Subcutaneous abdominal adipose tissue (tissue), 5 donors: ENCODE data around the gene GPR15LG.

ENCODE experiments used
- H3K27ac ChIP-seq: one replicate; pipeline ENCODE4 v1.7.0; 2013; ENCODE audit warnings: low read depth, mild to moderate bottlenecking, inconsistent platforms, low read length, moderate library complexity
- H3K27me3 ChIP-seq, 5 donors: one replicate each; pipeline ENCODE4 v1.7.0; 2013; ENCODE audit warnings: low read length in 5 of 5, inconsistent platforms in 1 of 5; ENCODE audit not compliant: control insufficient read depth in 5 of 5, insufficient read depth in 4 of 5
- H3K36me3 ChIP-seq, 5 donors: one replicate each; pipeline ENCODE4 v1.7.0; 2013; ENCODE audit warnings: low read length in 5 of 5; ENCODE audit not compliant: control insufficient read depth in 5 of 5, insufficient read depth in 5 of 5
- H3K4me1 ChIP-seq, 5 donors: one replicate each; pipeline ENCODE4 v1.7.0; 2013; ENCODE audit warnings: low read length in 5 of 5, mild to moderate bottlenecking in 3 of 5, moderate library complexity in 1 of 5; ENCODE audit not compliant: control insufficient read depth in 5 of 5, insufficient read depth in 5 of 5
- H3K4me3 ChIP-seq, 5 donors: one replicate each; pipeline ENCODE4 v1.7.0; 2013; ENCODE audit warnings: low read length in 5 of 5, low read depth in 1 of 5
- H3K9ac ChIP-seq, 5 donors: one replicate each; pipeline ENCODE4 v1.7.0; 2013; ENCODE audit warnings: low read length in 5 of 5, mild to moderate bottlenecking in 4 of 5, moderate library complexity in 3 of 5
- H3K9me3 ChIP-seq, 5 donors: one replicate each; pipeline ENCODE4 v1.7.0; 2013; ENCODE audit warnings: low read length in 5 of 5; ENCODE audit not compliant: control insufficient read depth in 5 of 5
- donor health status: healthy.
- donor health status: healthy.
- donor health status: healthy.
- donor health status: healthy.
- donor health status: healthy.

Gene GPR15LG

DNA sequence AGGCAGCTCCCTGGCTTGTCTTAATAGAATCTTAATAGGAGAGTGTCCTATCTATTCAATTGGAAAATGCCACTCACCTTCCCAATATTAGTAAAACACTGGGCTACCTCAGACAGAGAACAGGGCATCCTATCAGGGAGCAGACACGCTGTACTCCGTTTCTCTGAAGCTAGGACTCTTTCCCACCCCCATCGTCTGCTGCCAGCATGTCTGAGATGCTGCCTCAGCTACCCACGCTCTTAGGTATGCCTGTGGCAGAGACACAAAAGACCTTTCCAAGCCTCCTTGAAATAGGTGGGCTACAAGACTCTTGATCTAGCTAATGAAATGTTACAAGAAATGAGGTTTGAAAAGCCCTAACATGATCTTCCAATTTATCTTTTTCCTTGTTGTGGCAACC is 54.2 kb downstream of the GPR15LG start:
- peaks cover 0 to 7% (median 1%) of the 10 kb centered on the region in 5 donors for H3K27me3 ChIP-seq
- H3K9me3 ChIP-seq, result peaks cover 0 to 10% (median 0%) of the 10 kb centered on the region in 5 donors
- no peak overlapping the region for H3K4me3 ChIP-seq
- H3K4me1 ChIP-seq, result peaks cover 0 to 13% (median 6%) of the 10 kb centered on the region in 5 donors
- no peak overlapping the region for H3K27ac ChIP-seq
- no peak overlapping the region for H3K9ac ChIP-seq
- no peaks in the 10 kb centered on the region for H3K36me3 ChIP-seq

GRCh38 chr10:84230359-84230758 is 56.8 kb downstream of the GPR15LG start:
- no peak overlapping the region for H3K4me3 ChIP-seq
- peaks cover 0 to 4% (median 0%) of the 10 kb centered on the region in 5 donors for H3K27me3 ChIP-seq
- H3K4me1 ChIP-seq, result peaks cover 0 to 17% (median 6%) of the 10 kb centered on the region in 5 donors
- H3K27ac ChIP-seq, result no peak overlapping the region
- H3K9me3 ChIP-seq, result peaks cover 0 to 10% (median 0%) of the 10 kb centered on the region in 5 donors
- no peak overlapping the region for H3K9ac ChIP-seq
- H3K36me3 ChIP-seq, result no peaks in the 10 kb centered on the region

DNA sequence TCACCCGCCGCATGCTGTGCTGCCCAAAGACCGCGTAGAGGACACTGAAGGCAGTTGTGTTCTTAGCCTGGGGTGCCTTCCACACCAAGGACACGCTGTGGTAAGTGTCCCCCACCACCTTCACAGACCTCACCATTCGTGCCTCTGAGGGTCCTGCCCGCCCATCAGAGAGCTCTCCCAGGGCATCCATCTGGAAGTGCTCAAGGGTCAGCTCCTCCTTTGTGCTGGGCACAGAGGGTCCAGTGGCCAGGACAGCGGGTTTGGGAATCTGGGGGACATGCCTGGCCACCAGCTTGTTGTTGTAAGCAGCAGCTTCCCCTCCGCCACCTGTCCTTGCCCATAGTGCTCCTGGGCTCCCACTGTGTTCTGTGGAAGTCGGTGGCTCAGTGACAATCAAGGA is 58.8 kb downstream of the GPR15LG start:
- Histone ChIP-seq H3K9ac (no peak overlapping the region), H3K36me3 (no peaks in the 10 kb centered on the region), H3K27me3 (peaks cover 0 to 8% (median 2%) of the 10 kb centered on the region in 5 donors), H3K27ac (no peak overlapping the region), H3K4me3 (no peak overlapping the region), H3K4me1 (peaks cover 0 to 23% (median 11%) of the 10 kb centered on the region in 5 donors), H3K9me3 (peaks cover 0 to 10% (median 0%) of the 10 kb centered on the region in 5 donors)

DNA sequence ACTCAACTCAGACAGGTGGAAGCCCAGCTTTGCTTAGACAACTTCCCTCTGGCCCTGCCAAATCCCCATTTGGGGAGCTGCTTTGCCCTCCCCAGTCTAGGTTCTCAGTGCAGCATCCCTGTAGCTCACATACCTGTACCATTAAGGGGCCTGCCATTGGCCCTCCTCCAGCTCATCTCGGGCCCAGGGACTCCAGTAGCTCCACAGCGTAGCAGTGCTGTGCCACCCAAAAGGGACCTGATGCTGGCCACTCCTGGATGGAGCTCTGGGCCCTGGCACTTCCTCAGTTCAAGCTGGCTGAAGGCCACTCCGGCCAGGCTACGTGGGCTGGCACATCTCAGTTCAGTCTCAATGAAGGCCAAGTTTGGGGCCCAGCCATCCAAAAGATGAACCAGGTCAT is 60.3 kb downstream of the GPR15LG start:
- Histone ChIP-seq H3K36me3 (no peaks in the 10 kb centered on the region), H3K9me3 (peaks cover 0 to 10% (median 0%) of the 10 kb centered on the region in 5 donors)

DNA sequence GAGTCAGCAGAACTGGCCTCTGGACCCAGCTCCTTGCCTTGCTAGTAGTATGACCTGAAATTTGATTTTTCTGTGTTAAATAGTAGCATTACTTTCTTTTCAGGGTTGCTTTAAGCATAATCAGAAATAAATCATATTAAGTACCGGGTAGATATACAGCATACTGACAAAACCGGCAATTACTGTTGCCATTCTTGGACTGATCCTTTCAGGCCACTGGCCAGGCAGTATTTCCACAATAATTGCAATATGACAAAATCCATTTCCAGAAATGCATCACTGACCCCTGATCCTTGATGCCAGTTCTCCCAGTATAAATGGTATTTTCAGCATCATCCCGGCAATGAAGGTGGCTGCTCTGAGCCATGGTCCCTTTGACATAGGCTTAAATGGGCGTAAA is 60.9 kb downstream of the GPR15LG start:
- Histone ChIP-seq H3K4me3 (no peak overlapping the region), H3K9me3 (peaks cover 0 to 10% (median 0%) of the 10 kb centered on the region in 5 donors), H3K27ac (no peak overlapping the region), H3K27me3 (peaks cover 0 to 9% (median 4%) of the 10 kb centered on the region in 5 donors), H3K36me3 (no peaks in the 10 kb centered on the region), H3K4me1 (peaks cover 0 to 23% (median 11%) of the 10 kb centered on the region in 5 donors), H3K9ac (no peak overlapping the region)

More for the DNA sequence above, 60.3 kb downstream of the GPR15LG start:
- peaks cover 0 to 9% (median 4%) of the 10 kb centered on the region in 5 donors for H3K27me3 ChIP-seq
- H3K27ac ChIP-seq, result no peak overlapping the region
- peaks cover 0 to 23% (median 11%) of the 10 kb centered on the region in 5 donors for H3K4me1 ChIP-seq
- no peak overlapping the region for H3K9ac ChIP-seq
- H3K4me3 ChIP-seq, result no peak overlapping the region
